HG03139 (cell line): ENCODE results near the gene KIF7.

Experiments used
- ATAC-seq: cut with Tn5 transposase; IDR thresholded peaks from one replicate; pipeline ENCODE4 v1.9.1; 2021; ENCODE audit not compliant: unreplicated experiment

Gene KIF7

DNA sequence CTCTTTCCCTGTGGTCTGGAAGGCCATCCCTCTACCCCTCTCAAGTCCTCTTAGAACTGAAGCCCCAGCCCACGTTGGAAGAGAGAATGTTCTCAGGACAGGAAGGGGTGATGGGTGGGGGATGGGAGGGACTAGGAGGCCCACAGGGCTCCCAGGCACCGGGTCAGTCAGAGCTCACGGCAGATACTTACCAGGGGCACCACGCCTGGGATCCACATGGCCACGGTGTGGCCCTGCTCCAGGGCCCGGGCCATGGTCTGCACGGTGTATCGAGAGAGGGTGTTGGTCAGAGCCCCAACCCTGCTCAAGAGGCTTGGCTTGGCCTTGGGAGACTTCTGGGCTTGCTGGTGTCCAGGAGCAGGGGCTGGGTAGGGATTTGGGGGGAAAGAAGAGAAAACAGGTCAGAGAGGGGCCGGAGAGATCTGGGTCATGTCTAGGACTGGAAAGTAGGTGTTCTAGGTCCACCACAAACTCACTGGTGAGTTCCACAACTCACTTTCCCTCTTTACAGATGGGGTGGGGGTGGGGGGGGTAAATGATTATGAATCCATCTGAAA, 14.1 kb upstream of the KIF7 start:
- no peak for ATAC-seq

DNA sequence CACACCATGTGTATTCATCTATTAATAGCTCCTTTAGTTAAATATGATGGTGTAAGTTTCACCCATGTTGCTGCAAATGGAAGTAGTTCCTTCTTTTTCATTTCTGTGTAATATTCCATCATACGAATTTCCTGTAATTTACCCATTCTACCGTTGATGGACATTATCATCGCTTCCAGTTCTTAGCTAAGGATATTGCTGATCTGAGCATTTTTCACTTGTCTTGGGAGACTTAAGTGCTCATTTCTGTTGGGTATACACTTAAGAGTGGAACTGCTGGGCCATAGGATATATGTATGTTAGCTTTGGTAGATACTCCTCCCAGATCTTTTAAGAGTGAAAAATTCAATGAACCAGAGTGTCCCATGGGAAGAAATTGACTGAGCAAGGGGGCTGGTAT, 12.9 kb upstream of the KIF7 start:
- ATAC-seq = no peak

DNA sequence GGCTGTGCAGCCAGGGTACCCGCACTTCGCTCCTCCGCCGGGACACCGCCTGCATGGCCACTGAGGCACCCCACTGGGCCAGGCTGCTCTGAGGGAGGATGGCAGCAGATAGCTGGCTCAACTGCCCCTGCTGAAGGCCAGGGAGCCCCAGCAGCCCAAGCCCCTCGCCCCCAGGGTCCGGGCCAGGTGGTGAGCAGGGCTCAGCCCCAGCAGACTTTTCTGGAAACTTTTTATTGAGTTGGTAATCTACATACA, 12.4 kb upstream of the KIF7 start:
- no peak for ATAC-seq

DNA sequence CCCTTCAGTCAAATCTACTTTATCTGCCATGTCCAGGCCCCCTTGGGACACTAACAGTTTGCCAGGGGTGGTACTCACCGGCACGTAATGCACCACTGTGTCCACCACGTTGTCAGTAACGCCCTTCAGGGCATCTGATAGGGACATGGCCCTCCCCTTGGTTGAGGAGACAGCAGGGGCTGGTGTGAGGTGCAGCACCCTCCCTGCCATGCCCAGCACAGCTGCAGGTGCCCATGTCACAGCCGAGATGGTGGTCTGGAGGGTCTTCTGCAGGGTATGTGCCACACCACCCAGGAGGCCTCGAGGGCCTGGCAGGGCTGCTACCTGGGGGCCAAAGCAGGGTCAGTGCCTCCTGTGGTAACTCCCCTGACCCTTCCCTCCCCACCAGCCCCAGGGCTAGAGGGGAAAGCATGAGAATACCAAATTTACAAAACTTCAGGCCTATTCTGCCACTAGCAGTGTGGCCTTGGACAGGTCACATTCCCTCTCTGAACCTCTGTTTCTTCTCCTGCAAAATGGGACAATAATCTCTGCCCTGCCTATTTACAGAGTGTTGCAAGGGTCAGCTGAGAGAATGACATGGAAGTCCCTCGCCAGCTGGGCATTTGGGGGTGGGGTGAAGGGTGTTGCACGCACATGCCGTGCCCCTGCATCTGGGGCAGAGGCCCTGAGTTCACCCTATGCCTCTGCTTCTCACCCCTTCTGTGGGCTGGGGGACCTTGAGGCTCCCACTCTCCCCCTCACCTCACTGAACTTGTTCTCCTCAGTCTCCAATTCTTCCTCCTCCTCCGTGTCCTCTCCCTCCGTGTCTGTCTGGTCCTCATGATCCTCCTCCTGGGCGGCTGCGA, 11.8 kb upstream of the KIF7 start:
- ATAC-seq = no peak

DNA sequence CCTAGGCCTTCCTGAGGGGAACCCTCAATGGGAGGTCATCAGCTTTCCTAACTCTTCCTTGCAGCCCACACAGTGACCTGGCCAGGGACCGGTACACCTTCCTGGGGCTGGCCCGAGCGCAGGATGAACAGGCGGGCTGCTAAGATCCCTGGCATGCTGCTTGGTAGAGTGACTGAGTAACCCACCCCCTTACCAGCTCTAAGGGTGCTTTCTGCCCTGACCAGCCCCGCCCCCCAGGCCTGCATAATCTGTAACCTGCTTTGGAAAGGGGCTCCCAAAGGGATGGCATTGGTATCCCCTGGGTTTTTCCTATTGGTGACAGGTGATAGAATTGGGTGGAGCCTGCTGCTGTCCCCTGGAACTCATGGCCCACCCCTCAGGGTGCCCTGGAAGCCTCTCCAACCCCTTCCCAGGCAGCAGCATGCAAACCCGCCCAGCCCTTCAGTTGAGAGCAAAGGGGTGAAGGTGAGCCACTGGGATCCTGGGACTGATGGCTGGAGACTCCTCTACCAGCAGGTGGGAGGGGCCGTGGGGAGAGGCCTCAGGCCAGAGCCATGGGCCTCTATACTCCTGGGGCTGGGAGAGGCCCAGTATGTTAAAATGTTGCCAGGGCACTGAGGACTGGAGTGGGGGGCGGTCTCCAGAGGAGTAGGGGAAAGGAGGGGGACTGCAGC, 11.1 kb upstream of the KIF7 start:
- no peak for ATAC-seq

DNA sequence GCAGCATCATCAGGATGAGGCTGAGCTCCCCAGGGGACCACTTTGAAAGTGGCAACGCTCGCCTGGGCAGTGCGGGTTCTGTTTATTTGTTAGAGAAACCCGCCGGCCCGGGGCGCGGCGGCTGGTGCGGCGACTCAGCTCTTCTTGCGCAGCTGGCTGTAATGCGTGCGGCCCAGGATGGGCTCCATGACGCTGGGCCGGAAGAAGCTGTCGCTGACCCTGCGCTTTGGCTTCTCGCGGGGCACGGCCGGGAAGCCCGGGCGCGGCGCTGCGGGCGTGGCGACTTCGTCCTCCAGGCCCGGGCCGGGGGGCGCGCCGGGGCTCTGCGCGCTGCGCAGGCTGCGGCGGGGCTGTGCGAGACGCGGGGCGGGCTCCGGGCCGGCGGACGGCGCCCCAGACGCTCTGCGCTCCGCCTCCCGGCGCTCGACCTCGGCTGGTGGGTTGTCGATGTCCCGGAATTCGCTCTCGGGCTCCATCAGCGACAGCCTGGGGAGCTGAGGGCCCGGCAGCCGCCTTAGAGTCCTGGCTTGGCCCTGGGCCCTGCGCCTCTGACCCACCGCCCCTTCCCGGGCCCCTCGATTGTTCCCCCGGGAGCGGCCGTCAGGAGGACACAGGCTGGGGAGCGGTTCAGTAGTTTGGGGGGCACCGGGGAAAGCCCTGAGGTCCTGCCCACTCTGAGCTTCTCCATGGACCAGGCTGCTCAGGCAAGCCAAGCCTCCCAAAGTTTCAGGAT, 10.3 kb upstream of the KIF7 start:
- ATAC-seq = no peak

DNA sequence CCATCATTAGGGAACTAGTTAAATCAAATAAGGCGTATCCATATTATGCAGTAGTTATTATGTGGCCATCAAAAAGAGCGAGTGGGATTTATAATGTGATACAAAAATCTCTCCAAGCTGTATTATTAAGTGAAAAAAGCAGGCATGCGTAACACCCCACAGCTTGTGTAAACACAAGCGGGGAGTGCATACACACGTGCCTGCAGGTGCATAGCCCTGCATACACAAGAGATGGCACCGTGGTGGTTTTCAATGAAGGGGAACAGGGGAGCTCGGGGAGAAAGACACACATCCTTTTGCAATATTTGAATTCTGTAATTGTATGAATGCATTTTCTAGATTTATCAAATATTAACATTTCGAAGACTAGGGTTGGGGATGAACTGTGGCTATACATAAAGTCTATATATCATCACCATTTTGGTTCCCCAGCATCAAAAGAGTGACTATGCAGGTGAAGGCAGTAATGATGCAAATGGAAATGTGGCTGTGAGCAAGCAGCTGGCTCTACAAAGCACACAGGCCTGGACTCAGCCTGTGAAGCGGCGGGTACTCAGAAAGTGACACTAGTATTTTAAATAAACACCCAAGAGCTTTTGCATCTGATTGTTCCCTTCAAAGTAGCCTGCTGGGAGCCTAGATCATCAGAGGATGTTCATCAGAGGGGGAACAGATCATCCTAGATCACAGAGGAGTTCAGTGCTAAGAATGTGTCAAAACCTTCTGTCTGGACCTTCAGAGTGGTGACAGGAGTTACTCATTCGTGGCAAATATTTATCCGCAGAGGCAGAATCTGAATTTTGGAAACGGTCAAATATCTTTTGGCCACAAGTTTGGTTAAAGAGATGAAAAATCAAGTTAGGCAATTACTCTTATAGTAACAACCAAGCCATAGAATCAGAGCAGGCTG, 9.4 kb upstream of the KIF7 start:
- no peak for ATAC-seq

DNA sequence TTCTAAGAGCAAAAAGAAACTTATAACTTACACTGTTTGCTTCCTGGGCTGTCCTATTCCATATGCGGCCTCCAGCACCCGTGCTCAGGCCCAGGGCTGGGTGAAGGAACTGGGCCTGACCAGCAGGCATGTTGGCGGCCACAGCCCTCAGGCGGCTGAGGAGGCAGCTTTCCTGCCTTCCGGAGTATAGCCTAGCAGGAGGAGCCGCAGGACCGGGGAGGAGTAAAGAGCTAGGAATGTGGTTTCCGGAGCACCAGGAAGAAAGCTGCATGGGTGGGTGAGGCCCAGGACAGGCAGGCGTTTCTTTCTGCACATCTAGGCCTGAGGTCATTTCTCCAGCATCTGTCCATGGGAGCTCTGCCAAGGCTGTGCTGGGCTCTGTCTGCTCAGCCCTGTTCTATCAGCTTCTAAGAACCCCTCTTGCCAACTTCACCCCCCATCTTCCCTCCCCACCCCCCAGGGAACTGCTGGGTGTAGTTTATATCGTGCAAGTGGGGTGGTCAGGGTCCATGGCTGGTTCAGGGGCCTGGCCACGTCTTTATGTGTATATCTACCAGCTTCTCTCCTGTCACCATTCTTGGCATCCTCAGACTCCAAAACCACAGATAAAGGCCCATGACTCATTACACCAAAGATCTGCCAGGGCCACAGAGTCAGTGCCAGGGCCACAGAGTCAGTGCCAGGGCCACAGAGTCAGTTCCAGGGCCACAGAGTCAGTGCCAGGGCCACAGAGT, 7.8 kb upstream of the KIF7 start:
- no peak for ATAC-seq

DNA sequence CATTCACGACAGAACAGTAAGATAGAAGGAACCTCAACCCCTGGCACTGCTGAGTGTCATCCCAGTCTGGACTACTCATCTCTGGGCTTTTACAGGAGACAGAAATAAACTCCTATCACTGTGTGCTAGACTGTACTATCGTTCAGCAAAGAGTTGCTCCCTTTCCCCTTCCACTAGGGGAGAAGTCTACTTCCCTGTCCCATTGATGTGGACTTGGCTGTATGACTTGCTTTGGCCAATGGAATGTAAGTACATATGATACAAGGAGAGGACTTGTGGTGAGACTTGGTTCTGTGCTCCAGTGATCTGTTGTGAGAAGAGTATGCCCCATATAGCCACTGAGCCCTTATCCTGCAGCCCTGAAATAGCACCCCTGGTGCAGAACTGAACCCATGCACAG, 5.3 kb upstream of the KIF7 start:
- no peak for ATAC-seq

DNA sequence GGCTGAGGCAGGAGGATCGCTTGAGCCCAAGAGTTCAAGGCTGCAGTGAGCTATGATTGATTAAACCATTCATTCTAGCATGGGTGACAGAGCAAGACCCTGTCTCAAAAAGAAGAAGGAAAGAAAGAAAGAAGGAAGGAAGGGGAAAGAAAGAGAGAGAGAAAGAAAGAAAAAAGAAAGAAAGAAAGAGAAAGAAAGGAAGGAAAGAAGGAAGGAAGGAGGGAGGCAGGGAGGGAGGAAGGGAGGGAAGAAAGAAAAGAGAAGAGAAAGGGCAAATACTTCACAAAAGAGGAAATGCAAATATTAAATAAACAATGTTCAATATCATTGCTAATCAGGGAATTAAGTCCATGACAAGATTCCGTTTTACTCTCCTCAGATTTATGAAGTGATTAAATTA, 4.0 kb upstream of the KIF7 start:
- no peak for ATAC-seq

DNA sequence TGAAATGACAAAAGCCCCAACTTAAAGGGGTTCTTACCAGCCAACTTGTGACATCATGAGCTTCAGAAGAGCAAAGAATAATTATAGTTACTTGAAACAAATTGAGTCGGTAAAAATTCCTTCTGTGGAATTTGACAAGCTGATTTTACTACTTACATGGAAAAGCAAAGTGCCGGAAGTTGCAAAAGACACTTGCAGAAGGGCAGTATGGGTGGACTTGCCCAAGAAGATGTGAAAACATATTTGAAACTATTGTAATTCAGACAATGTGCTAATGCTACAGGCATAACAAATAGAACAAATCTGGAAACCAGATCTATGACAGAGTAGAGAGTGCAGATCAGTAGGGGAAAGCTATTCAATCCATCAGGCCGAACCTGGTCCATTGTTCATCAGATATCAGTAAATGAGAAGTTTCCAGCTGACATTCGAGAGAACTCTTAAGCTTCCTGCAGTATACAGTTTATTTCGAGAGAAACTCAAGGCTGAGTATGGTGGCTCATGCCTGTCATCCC, 2.5 kb upstream of the KIF7 start:
- no peak for ATAC-seq

DNA sequence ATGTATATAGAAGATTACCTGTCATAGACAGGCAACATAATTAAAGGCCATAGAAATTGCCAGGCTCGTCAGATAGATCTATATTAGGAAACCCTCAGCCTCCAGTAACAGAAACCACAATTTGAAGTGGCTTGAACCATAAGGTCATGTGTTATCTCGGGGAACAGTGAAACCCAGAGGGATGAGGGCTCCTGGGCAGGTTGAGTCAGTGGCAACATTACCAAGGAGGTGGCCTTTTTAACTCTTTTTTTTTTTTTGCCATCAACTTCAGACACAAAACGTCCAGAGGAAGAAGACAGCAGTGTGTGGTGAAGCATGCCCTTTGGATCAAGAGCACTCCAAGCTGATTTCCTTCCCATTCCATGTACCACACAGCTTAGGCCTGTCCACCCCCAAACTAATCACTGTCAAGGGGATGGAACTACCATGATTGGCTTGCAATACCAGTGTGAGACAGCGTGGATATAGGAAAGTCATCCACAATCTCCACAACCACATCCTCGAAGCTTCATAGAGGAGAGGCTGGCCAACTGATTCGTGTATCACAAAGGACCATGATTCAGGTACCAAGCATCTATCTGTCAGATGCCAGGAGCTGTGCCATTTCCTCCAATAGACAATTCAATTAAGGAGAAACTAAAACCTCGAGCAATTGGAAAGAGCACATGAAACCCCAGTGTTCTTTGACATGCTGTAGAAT, 999 bp upstream of the KIF7 start:
- no peak for ATAC-seq

DNA sequence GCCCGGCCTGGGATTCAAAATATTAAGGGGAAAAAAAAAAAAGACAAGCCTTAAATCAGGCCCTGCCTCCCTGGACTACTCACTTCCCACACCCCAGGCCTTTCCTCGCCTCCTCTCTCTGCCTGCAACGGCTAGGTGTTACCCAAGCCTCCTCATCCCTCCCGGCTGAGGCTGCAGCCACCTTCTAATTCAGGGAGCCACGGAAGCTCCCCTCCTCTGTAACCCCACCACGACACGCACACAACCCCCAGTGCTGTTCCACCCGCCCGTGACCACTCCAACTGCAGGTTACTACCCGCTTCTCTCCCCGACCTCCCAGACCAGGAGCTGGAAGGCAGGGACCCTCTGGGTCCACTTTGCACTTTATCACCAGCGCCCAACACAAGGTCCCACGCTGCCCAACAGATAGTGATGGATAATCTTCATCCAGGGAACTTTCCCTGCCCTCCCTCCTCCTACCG, 936 bp downstream of the KIF7 start:
- no peak for ATAC-seq

DNA sequence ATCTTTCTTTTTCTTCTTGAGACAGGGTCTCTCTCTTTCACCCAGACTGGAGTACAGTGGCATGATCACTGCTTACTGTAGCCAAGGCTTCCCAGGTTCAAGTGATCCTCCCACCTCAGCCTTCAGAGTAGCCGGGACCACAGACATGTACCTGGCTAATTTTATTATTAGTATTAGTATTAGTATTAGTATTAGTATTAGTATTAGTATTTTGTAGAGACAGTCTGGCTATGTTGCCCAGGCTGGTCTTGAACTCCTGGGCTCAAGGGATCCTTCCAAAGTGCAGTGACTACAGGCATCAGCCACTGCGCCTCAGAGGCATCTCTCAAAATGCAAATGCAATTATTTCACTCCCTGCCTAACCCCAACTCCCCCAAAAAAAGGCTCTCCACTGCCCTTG, 1.7 kb downstream of the KIF7 start:
- ATAC-seq = no peak

DNA sequence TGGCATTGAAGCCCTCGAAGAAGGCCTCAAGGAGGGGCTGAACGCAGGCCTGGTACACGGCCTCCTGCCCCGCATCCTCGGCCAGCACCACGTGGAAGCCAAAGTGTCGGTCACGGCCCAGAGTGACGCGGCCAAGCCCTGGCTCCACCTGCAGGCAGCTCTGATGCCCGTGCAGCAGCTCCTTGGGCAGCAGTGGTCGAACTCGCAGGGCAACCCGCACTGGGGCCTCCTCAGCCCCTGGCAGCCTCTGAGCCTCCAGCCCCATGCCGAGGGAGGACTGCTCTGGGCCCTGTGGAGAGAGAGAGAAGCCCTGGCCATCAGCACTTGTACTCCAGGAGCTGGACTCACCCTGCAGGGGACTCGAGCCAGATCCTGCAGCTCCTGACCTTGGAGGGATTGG, 2.6 kb downstream of the KIF7 start:
- no peak for ATAC-seq

DNA sequence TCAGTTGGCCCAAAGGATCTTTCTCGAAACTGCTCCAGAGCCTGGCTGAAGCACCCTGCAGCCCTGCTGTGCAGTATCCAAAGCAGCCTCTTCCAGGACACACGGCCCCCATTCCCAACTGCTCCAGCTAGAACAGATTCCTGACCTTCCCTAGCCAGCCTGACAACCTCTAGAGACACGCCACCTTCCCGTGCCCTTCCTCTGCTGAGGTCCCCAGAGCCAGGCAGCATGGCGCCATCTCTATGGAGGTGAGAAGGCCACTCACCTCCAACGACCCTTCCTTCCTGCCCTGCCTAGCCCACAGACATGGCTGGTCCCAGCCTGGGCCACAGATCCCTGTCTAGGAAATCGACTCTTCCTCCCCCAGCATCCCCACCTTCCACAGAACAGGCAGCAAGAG, 3.1 kb downstream of the KIF7 start:
- ATAC-seq = no peak

DNA sequence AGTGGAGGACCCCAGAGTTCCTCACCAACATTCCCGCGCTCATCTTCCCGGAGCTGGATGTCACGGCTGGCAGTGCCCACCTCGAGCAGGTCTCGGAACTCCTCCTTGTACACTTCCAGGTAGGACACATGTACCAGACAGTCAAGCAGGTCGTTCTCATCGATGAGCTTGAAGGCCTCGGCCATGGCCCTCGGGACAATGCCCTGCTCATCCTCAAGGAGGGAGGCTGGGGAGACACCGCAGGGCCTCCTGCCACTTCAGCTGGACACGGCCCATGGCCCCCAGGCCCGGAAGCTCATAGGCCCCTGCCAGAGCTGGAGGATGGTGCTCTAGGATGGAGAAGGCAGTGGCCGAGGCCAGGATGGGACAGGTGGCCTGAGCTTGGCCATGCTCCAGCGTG, 5.6 kb downstream of the KIF7 start:
- no peak for ATAC-seq

DNA sequence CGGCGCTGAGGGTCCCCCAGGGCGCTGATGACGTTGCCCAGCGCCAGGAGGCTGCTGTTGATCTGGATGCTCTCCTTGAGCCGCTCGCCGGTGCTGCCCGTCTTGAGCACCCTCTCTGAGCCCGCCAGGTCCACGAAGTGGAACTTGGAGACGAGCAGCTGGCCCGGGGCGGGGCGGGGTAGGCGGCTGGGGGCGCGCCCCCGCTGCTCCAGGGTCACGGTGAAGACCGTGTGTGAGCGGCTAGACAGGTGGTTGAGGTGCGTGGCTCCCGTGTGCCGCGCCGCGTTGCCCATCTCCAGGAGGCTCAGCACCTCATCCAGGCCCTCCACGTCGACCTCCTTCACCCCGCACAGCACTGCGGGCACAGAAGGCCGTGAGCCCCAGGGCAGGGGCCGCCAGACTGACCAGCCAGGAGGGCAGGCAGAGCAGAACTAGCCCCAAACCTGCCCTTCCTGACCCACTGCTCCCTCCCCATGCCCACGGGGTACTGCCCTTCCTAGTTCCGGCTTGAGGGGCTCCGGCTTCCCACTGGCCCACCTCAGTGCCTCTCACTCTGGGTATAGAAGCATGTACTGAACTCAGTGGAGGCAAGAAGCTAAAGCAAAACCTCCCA, 6.1 kb downstream of the KIF7 start:
- ATAC-seq = no peak
